Measurements from ENCODE around the gene UMODL1.

GRCh38 chr21:42097274-42097673, 26.2 kb downstream of the UMODL1 start:
- TF ChIP-seq ZNF558 (tag by site-specific recombination; IDR thresholded peaks at IDR 0.05) (no peak), BCL11A (tag by site-specific recombination; IDR thresholded peaks at IDR 0.05; ENCODE audit: low read depth) (no peak), ZNF274 (IDR thresholded peaks at IDR 0.05; ENCODE audit: low read length) (no peak), ZNF274 (tag by site-specific recombination; IDR thresholded peaks at IDR 0.05; ENCODE audit: borderline replicate concordance) (no peak), ZNF426 (tag by site-specific recombination; IDR thresholded peaks at IDR 0.05) (no peak), ZNF121 (tag by site-specific recombination; IDR thresholded peaks at IDR 0.05) (no peak), ZNF37A (tag by site-specific recombination; IDR thresholded peaks at IDR 0.05) (no peak), ZNF2 (tag by site-specific recombination; IDR thresholded peaks at IDR 0.05) (no peak), ZBTB1 (tag by site-specific recombination; IDR thresholded peaks at IDR 0.05) (no peak), ELK4 (IDR thresholded peaks at IDR 0.05; ENCODE audit: borderline replicate concordance, low read depth, low read length) (no peak)
- TF ChIP-seq, protein P1, sequence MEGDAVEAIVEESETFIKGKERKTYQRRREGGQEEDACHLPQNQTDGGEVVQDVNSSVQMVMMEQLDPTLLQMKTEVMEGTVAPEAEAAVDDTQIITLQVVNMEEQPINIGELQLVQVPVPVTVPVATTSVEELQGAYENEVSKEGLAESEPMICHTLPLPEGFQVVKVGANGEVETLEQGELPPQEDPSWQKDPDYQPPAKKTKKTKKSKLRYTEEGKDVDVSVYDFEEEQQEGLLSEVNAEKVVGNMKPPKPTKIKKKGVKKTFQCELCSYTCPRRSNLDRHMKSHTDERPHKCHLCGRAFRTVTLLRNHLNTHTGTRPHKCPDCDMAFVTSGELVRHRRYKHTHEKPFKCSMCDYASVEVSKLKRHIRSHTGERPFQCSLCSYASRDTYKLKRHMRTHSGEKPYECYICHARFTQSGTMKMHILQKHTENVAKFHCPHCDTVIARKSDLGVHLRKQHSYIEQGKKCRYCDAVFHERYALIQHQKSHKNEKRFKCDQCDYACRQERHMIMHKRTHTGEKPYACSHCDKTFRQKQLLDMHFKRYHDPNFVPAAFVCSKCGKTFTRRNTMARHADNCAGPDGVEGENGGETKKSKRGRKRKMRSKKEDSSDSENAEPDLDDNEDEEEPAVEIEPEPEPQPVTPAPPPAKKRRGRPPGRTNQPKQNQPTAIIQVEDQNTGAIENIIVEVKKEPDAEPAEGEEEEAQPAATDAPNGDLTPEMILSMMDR (tag by site-specific recombination; IDR thresholded peaks at IDR 0.05) = no peak
- TF ChIP-seq, protein P2, sequence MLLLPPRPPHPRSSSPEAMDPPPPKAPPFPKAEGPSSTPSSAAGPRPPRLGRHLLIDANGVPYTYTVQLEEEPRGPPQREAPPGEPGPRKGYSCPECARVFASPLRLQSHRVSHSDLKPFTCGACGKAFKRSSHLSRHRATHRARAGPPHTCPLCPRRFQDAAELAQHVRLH (tag by site-specific recombination; IDR thresholded peaks at IDR 0.05) = no peak
- TF ChIP-seq, protein P3, sequence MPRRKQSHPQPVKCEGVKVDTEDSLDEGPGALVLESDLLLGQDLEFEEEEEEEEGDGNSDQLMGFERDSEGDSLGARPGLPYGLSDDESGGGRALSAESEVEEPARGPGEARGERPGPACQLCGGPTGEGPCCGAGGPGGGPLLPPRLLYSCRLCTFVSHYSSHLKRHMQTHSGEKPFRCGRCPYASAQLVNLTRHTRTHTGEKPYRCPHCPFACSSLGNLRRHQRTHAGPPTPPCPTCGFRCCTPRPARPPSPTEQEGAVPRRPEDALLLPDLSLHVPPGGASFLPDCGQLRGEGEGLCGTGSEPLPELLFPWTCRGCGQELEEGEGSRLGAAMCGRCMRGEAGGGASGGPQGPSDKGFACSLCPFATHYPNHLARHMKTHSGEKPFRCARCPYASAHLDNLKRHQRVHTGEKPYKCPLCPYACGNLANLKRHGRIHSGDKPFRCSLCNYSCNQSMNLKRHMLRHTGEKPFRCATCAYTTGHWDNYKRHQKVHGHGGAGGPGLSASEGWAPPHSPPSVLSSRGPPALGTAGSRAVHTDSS (tag by site-specific recombination; IDR thresholded peaks at IDR 0.05) = no peak

Data from HEK293 (cell line).